ENCODE measurements around the gene CFL2. TPM values are rescaled to one million over a fixed set of nuclear protein-coding genes. Genes with fewer than 3 reads are reported as not detected.

The CFL2 gene
- total RNA-seq, 2 experiments from 2014 or later: 36.4 to 37.9 TPM

DNA sequence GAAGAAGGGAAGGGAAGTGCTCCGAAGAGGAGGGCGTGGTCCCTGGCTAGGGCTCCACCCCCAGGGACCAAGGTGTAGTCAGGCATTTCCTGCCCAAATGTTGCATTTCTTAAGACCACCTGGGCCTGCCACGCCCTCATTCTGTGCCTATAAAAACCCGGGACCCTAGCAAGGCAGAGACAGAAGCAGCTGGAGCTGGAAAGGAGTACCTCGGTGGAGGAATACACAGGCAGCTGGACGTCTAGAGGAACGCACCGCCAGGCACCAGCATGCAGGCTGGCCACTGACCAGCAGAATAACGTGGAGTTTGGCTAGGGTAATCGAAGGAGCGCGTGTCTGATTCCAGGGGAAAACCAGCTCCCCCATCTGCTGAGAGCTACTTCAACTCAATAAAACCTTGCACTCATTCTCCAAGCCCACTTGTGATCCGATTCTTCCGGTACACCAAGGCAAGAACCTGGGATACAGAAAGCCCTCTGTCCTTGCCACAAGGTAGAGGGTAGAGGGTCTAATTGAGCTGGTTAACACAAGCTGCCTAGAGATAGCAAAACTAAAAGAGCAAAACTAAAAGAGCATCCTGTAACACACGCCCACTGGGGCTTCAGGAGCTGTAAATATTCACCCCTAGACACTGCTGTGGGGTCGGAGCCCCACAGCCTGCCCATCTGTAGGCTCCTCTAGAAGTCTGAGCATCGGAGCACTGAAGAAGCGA is 21.0 kb downstream of the CFL2 start:
- POLR2A ChIA-PET: interaction anchor here (1.1 kb wide), 1 partner anchor 723 kb away, joined by 3 read pairs; no protein-coding TSS in a partner anchor
- no peak overlapping the region for H3K4me3 ChIP-seq (ENCODE audit: low read length)
- peak overlapping the region; percentile 45 for H3K4me3 Mint-ChIP-seq

DNA sequence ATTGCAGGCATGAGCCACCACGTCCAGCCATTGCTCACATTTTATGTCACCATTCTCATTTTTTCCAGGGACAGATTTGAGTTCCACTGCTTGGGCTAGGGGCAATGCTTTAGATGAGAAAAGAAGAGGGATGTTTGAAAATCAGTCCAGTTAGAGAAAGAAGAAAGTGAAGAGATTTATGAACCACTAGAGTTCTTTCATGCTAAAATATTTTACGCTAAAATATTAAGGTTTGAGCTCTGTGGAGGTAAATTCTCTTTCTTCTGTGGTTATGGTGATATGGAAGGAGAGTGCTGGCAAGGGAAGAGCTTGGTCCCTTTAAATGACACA is 21.5 kb downstream of the CFL2 start:
- H3K27ac Mint-ChIP-seq: no peak overlapping the region
- ChIA-PET POLR2A (interaction anchor here (1.1 kb wide), 1 partner anchor 723 kb away, joined by 3 read pairs; no protein-coding TSS in a partner anchor), CTCF (interaction anchor here (0.9 kb wide), 1 partner anchor 30 kb away, joined by 3 read pairs; no protein-coding TSS in a partner anchor)
- H3K27me3 ChIP-seq (ENCODE audit: control insufficient read depth in 1 of 2, insufficient read depth in 2 of 2, low read length in 2 of 2): no peaks in the 10 kb centered on the region
- no peaks in the 10 kb centered on the region for H3K9me3 ChIP-seq (ENCODE audit: control insufficient read depth in 1 of 2, insufficient read depth in 1 of 2, low read length in 2 of 2)
- H3K27me3 Mint-ChIP-seq: no peaks in the 10 kb centered on the region
- H3K27ac ChIP-seq (ENCODE audit: low read depth in 1 of 2, low read length in 2 of 2): no peak overlapping the region
- H3K4me1 Mint-ChIP-seq (ENCODE audit: low read depth): peaks cover 8% of the 10 kb centered on the region
- DNase-seq (no peak), ATAC-seq (ENCODE audit: poor library complexity) (no peak)
- H3K4me1 ChIP-seq (ENCODE audit: insufficient read depth, low read length): peaks cover 7% of the 10 kb centered on the region
- H3K36me3 ChIP-seq (ENCODE audit: insufficient read depth, low read length): no peaks in the 10 kb centered on the region
- no peak overlapping the region for H3K4me3 ChIP-seq (ENCODE audit: low read length)
- intact Hi-C loops (cut with DNase I, micrococcal nuclease): no loop called here
- no peaks in the 10 kb centered on the region for H3K36me3 Mint-ChIP-seq (ENCODE audit: low read depth)
- TF ChIP-seq, protein P1, sequence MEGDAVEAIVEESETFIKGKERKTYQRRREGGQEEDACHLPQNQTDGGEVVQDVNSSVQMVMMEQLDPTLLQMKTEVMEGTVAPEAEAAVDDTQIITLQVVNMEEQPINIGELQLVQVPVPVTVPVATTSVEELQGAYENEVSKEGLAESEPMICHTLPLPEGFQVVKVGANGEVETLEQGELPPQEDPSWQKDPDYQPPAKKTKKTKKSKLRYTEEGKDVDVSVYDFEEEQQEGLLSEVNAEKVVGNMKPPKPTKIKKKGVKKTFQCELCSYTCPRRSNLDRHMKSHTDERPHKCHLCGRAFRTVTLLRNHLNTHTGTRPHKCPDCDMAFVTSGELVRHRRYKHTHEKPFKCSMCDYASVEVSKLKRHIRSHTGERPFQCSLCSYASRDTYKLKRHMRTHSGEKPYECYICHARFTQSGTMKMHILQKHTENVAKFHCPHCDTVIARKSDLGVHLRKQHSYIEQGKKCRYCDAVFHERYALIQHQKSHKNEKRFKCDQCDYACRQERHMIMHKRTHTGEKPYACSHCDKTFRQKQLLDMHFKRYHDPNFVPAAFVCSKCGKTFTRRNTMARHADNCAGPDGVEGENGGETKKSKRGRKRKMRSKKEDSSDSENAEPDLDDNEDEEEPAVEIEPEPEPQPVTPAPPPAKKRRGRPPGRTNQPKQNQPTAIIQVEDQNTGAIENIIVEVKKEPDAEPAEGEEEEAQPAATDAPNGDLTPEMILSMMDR (IDR thresholded peaks at IDR 0.05): no peak
- H3K4me3 Mint-ChIP-seq: no peak overlapping the region
- H3K9me3 Mint-ChIP-seq: no peaks in the 10 kb centered on the region

More for the DNA sequence above, 21.0 kb downstream of the CFL2 start:
- Mint-ChIP-seq H3K4me1 (ENCODE audit: low read depth) (peaks cover 8% of the 10 kb centered on the region), H3K9me3 (no peaks in the 10 kb centered on the region), H3K27me3 (no peaks in the 10 kb centered on the region), H3K27ac (no peak overlapping the region), H3K36me3 (ENCODE audit: low read depth) (no peaks in the 10 kb centered on the region)
- CTCF ChIA-PET: interaction anchor here (0.9 kb wide), 1 partner anchor 30 kb away, joined by 3 read pairs; no protein-coding TSS in a partner anchor
- ATAC-seq (ENCODE audit: poor library complexity): peak; percentile 34
- Histone ChIP-seq H3K27ac (ENCODE audit: low read depth in 1 of 2, low read length in 2 of 2) (no peak overlapping the region), H3K36me3 (ENCODE audit: insufficient read depth, low read length) (no peaks in the 10 kb centered on the region), H3K4me1 (ENCODE audit: insufficient read depth, low read length) (peaks cover 7% of the 10 kb centered on the region), H3K9me3 (ENCODE audit: control insufficient read depth in 1 of 2, insufficient read depth in 1 of 2, low read length in 2 of 2) (no peaks in the 10 kb centered on the region), H3K27me3 (ENCODE audit: control insufficient read depth in 1 of 2, insufficient read depth in 2 of 2, low read length in 2 of 2) (no peaks in the 10 kb centered on the region)
- intact Hi-C loops (cut with DNase I, micrococcal nuclease): no loop called here
- DNase-seq: peak in 7 of 14 experiments; percentile 20 to 41 (median 26)
- TF ChIP-seq, protein P1 (IDR thresholded peaks at IDR 0.05): no peak

DNA sequence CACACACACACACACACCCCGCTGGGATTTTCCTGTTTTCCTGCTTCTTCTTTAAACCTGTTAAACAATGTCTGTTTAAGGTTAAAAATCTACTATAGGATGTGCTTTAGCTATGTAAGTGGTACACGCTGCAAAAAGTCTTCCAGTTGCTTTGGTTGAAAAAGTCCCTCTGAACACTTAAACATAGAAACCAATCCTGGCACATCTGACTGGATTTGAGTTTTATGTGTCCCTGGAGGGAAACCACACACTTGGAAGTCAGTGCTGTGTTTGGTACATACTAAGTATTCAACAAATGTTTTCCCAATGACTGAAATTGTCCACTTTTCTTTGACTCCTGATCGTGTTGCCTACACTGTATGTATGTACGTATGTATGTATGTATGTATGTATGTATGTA is 22.0 kb downstream of the CFL2 start:
- Histone ChIP-seq H3K4me3 (ENCODE audit: low read length) (no peak overlapping the region), H3K27me3 (ENCODE audit: control insufficient read depth in 1 of 2, insufficient read depth in 2 of 2, low read length in 2 of 2) (no peaks in the 10 kb centered on the region), H3K27ac (ENCODE audit: low read depth in 1 of 2, low read length in 2 of 2) (no peak overlapping the region), H3K36me3 (ENCODE audit: insufficient read depth, low read length) (no peaks in the 10 kb centered on the region), H3K4me1 (ENCODE audit: insufficient read depth, low read length) (peaks cover 7% of the 10 kb centered on the region), H3K9me3 (ENCODE audit: control insufficient read depth in 1 of 2, insufficient read depth in 1 of 2, low read length in 2 of 2) (no peaks in the 10 kb centered on the region)
- H3K4me3 Mint-ChIP-seq: no peak overlapping the region
- intact Hi-C loops (cut with DNase I, micrococcal nuclease): no loop called here
- CTCF ChIA-PET: interaction anchor here (0.9 kb wide), 1 partner anchor 31 kb away, joined by 3 read pairs; no protein-coding TSS in a partner anchor
- H3K27ac Mint-ChIP-seq: no peak overlapping the region
- peaks cover 8% of the 10 kb centered on the region for H3K4me1 Mint-ChIP-seq (ENCODE audit: low read depth)
- H3K36me3 Mint-ChIP-seq (ENCODE audit: low read depth): no peaks in the 10 kb centered on the region
- H3K27me3 Mint-ChIP-seq: no peaks in the 10 kb centered on the region
- POLR2A ChIA-PET: no interaction called here
- no peaks in the 10 kb centered on the region for H3K9me3 Mint-ChIP-seq
- DNase-seq (no peak), ATAC-seq (ENCODE audit: poor library complexity) (no peak)
- TF ChIP-seq, protein P1 (IDR thresholded peaks at IDR 0.05): no peak

Measured in CD4-positive, alpha-beta T cell (primary cell).